ENCODE measurements around the gene TRIO.
"Not testable (repeated sequence)": the region's sequence is repeated elsewhere in the genome, so short reads cannot be mapped to it uniquely, and the experiment has no call there.

TRIO gene

DNA sequence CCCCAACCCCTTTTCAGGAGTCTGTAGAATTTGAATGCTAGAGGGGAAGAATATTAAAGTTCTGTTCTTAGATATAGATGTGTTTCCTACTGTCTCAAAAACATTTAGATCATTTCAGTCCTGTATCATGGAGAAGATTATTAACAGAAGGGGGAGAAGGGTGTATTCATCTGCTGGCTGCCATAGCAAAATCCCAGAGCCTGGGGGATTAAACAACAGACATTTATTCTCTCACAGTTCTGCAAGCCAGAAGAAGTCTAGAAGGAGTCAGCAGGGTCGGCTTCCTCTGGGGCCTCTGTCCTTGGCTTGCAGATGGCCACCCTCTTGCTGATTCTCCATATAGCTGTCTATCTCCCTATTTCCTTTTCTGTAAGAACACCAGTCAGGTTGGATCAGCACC is 288.4 kb downstream of the TRIO start:
- no peaks in the 10 kb centered on the region for H3K9me3 ChIP-seq (ENCODE audit: control insufficient read depth, insufficient read depth, low read length)
- H3K27ac ChIP-seq (ENCODE audit: low read length): no peak overlapping the region
- DNase-seq (ENCODE audit: low read depth, low spot score): no peak
- no peaks in the 10 kb centered on the region for H3K27me3 ChIP-seq (ENCODE audit: control insufficient read depth, insufficient read depth, low read length)
- H3K36me3 ChIP-seq (ENCODE audit: control insufficient read depth, insufficient read depth, low read length): no peaks in the 10 kb centered on the region
- H3K4me1 ChIP-seq (ENCODE audit: control insufficient read depth, insufficient read depth, low read length): 0 out of 2 replicates have a peak, but pooled peaks cover 3% of the 10 kb centered on the region
- no peak overlapping the region for H3K4me3 ChIP-seq (ENCODE audit: low read length)
- no CpG with 5 or more reads among the region's 1 CpG for WGBS (ENCODE audit: insufficient coverage, insufficient read length)

DNA sequence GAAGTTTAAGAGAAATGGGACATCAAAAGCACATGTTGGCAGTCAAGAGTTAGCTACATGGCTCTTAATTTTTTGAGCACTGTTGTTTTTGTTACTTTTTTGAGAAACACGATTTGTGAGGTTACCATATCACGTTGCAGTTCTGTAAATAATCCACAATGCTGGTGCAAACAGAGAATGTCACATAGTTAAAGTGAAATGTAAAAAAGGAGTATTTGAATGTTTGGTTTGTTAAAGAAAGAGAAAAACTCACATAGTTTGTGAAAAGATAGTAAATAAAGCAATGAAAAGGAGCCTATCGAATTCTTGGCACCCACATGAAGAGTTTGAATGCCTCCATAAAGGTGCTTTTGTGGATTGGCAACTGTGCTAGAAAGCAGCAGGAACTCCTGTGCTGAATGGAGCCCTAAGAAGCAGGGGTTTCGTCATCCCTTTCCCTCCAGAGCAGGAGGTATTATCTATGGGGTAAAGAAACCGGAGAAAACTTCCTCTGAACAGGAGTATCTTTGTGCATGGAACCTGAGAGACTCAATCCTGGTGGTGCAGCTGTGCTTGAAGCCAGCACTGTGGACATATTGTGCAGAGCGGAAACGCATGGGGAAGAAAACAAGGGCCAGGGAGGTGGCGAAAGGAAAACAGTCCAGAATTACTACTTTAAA is 289.9 kb downstream of the TRIO start:
- Histone ChIP-seq H3K36me3 (ENCODE audit: control insufficient read depth, insufficient read depth, low read length) (no peaks in the 10 kb centered on the region), H3K4me3 (ENCODE audit: low read length) (no peak overlapping the region), H3K27me3 (ENCODE audit: control insufficient read depth, insufficient read depth, low read length) (no peaks in the 10 kb centered on the region), H3K9me3 (ENCODE audit: control insufficient read depth, insufficient read depth, low read length) (no peaks in the 10 kb centered on the region), H3K4me1 (ENCODE audit: control insufficient read depth, insufficient read depth, low read length) (0 out of 2 replicates have a peak, but pooled peaks cover 3% of the 10 kb centered on the region), H3K27ac (ENCODE audit: low read length) (no peak overlapping the region)
- WGBS (ENCODE audit: insufficient coverage, insufficient read length): no CpG with 5 or more reads among the region's 8 CpGs
- DNase-seq (ENCODE audit: low read depth, low spot score): no peak

DNA sequence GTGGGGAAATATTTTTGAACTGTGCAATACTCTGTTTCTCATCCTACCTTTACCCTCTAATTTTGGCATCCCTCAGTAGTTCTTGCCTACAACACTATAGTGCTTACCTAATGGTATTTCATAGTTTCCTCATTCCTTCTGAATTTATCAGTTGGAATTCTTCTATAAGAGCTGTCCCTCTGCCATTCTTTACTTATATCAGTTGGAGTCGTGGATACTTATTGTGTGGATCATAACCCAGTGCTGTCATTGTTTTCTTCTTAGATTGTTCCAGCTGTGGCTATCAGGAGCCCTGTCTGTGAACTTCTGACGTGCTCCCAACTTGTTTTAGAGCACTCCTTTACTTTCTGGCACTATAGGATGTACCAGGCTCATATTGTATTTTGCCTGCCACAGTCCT is 292.3 kb downstream of the TRIO start:
- DNase-seq (ENCODE audit: low read depth, low spot score): no peak
- Histone ChIP-seq H3K4me3 (ENCODE audit: low read length) (no peak overlapping the region), H3K4me1 (ENCODE audit: control insufficient read depth, insufficient read depth, low read length) (0 out of 2 replicates have a peak, but pooled peaks cover 3% of the 10 kb centered on the region), H3K36me3 (ENCODE audit: control insufficient read depth, insufficient read depth, low read length) (no peaks in the 10 kb centered on the region), H3K9me3 (ENCODE audit: control insufficient read depth, insufficient read depth, low read length) (no peaks in the 10 kb centered on the region), H3K27me3 (ENCODE audit: control insufficient read depth, insufficient read depth, low read length) (no peaks in the 10 kb centered on the region), H3K27ac (ENCODE audit: low read length) (no peak overlapping the region)
- no CpG with 5 or more reads among the region's 2 CpGs for WGBS (ENCODE audit: insufficient coverage, insufficient read length)

DNA sequence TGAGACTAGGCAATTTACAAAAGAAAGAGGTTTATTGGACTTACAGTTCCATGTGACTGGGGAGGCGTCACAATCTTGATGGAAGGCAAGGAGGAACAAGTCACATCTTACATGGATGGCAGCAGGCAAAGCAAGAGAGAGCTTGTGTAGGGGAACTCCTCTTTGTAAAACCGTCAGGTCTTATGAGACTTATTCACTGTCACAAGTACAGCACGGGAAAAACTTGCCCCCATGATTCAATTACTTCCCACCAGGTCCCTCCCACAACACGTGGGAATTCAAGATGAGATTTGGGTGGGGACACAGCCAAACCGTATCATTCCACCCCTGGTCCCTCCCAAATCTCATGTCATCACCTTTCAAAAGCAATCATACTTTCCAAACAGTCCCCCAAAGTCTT is 293.0 kb downstream of the TRIO start:
- not testable (repeated sequence) for H3K9me3 ChIP-seq (ENCODE audit: control insufficient read depth, insufficient read depth, low read length); H3K36me3 ChIP-seq (ENCODE audit: control insufficient read depth, insufficient read depth, low read length); DNase-seq (ENCODE audit: low read depth, low spot score); H3K4me3 ChIP-seq (ENCODE audit: low read length); H3K4me1 ChIP-seq (ENCODE audit: control insufficient read depth, insufficient read depth, low read length); H3K27ac ChIP-seq (ENCODE audit: low read length); H3K27me3 ChIP-seq (ENCODE audit: control insufficient read depth, insufficient read depth, low read length)
- no CpG with 5 or more reads among the region's 5 CpGs for WGBS (ENCODE audit: insufficient coverage, insufficient read length)

DNA sequence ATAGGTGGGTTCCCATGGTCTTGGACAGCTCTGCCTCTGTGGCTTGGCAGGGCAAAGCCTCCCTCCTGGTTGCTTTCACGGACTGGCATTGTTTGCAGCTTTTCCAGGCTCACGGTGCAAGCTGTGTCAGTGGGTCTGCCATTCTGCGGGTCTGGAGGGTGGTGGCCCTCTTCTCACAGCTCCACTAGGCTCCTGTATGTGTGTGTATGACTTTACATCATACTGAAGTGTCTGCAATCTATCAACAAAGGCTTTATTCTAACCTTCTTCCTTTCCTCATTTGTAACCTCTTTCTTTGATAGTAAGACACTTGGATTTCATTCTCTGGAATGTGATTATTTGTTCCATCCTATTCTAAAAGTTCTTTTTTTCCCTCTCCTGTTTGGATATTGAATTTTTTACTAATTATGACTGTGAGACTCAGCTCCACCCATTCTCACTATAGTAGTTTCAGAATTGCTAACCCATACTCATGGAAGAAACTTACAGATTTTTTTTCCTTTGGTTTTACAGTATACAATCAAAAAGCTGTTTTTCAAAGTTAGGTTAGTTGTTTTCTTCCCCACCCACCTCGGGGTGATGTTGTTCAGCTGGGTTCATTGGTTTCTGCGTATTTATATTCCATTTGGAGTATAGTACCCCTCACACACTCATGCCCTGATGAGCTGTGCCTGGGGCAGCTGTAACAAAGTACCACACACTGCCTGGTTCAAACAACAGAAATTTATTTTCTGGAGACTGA is 293.8 kb downstream of the TRIO start:
- Histone ChIP-seq H3K27me3 (ENCODE audit: control insufficient read depth, insufficient read depth, low read length) (no peaks in the 10 kb centered on the region; the same call in 1 of the 2 replicates), H3K4me3 (ENCODE audit: low read length) (no peak overlapping the region), H3K36me3 (ENCODE audit: control insufficient read depth, insufficient read depth, low read length) (no peaks in the 10 kb centered on the region), H3K27ac (ENCODE audit: low read length) (no peak overlapping the region), H3K9me3 (ENCODE audit: control insufficient read depth, insufficient read depth, low read length) (no peaks in the 10 kb centered on the region), H3K4me1 (ENCODE audit: control insufficient read depth, insufficient read depth, low read length) (0 out of 2 replicates have a peak, but pooled peaks cover 3% of the 10 kb centered on the region)
- DNase-seq (ENCODE audit: low read depth, low spot score): no peak
- no CpG with 5 or more reads among the region's 5 CpGs for WGBS (ENCODE audit: insufficient coverage, insufficient read length)

DNA sequence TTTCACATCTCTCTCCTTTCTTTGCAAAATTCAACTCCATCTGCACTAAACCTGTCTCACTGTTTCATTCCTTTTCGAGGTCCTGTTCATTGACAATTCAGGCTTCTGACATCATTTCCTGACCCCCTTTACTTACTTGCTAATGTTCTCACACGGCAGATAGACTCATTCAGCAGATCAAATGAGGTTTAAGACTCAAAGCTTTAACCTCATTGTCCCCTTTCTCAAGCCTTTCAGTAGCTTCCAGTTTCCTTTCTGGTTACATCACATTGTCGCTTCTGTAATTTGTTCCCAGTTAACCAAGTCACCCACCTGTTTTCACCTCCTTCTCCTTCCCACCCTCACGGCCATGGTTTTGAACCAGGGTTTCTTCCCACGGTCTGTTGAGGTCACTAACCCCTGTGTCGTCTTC is 295.1 kb downstream of the TRIO start:
- no CpG with 5 or more reads among the region's 6 CpGs for WGBS (ENCODE audit: insufficient coverage, insufficient read length)
- no peak for DNase-seq (ENCODE audit: low read depth, low spot score)
- 0 out of 2 replicates have a peak, but pooled peaks cover 3% of the 10 kb centered on the region for H3K4me1 ChIP-seq (ENCODE audit: control insufficient read depth, insufficient read depth, low read length)
- H3K9me3 ChIP-seq (ENCODE audit: control insufficient read depth, insufficient read depth, low read length): no peaks in the 10 kb centered on the region
- no peak overlapping the region for H3K27ac ChIP-seq (ENCODE audit: low read length)
- H3K4me3 ChIP-seq (ENCODE audit: low read length): no peak overlapping the region
- H3K27me3 ChIP-seq (ENCODE audit: control insufficient read depth, insufficient read depth, low read length): no peaks in the 10 kb centered on the region; the same call in 1 of the 2 replicates
- no peaks in the 10 kb centered on the region for H3K36me3 ChIP-seq (ENCODE audit: control insufficient read depth, insufficient read depth, low read length)

DNA sequence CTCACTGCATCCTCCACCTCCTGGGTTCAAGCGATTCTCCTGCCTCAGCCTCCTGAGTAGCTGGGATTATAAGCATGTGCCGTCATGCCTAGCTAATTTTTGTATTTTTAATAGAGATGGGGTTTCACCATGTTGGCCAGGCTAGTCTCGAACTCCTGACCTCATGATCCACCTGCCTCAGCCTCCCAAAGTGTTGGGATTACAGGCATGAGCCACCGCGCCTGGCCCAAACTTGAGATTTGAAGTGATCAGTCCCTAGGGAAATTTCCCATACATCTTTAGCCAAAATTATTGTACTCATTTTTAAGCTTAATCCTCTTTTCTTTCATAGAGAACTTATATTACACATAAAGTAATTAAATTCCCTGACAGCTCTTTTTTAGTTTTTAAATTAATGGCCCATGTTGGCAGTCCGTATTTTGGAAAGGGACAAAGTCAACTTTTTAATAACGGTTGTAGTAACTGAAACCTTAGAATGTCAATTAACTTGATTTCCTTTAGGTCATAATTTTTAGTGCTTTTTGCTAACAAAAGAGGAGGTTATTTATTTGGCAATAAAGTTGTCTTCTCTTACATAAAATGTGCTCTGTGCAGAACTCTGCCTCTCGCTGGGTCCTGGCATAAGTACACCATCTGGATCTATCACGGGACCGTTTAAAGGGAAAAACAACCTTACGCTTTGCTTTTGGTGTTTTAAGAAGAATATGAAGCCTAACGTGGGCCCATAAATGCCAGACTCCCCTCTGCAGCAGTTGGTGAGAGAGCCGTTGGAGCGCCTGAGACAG is 296.1 kb downstream of the TRIO start:
- H3K36me3 ChIP-seq (ENCODE audit: control insufficient read depth, insufficient read depth, low read length): no peaks in the 10 kb centered on the region
- H3K4me1 ChIP-seq (ENCODE audit: control insufficient read depth, insufficient read depth, low read length): 0 out of 2 replicates have a peak, but pooled peaks cover 2% of the 10 kb centered on the region
- no peaks in the 10 kb centered on the region for H3K9me3 ChIP-seq (ENCODE audit: control insufficient read depth, insufficient read depth, low read length)
- no peaks in the 10 kb centered on the region; the same call in 1 of the 2 replicates for H3K27me3 ChIP-seq (ENCODE audit: control insufficient read depth, insufficient read depth, low read length)
- no peak overlapping the region for H3K4me3 ChIP-seq (ENCODE audit: low read length)
- DNase-seq (ENCODE audit: low read depth, low spot score): no peak
- WGBS (ENCODE audit: insufficient coverage, insufficient read length): no CpG with 5 or more reads among the region's 14 CpGs
- H3K27ac ChIP-seq (ENCODE audit: low read length): no peak overlapping the region

DNA sequence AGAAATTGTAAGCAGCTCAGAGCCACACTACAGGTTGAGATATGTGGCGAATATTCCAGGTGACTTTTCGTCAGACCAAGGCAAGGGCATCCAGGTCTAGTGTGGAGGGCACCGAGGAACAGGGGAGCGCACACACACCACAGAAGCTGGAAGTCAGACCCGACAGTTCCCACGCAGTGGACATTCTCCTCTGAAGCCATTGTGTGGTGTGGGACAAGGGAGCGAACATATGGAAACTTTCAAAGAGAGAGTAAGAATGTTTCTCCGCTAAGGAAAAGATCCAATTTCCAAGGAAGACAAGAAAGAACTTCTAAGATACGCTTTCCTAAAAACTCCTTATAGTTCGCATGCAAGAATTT is 297.1 kb downstream of the TRIO start:
- Histone ChIP-seq H3K27me3 (ENCODE audit: control insufficient read depth, insufficient read depth, low read length) (no peaks in the 10 kb centered on the region; the same call in 1 of the 2 replicates), H3K36me3 (ENCODE audit: control insufficient read depth, insufficient read depth, low read length) (no peaks in the 10 kb centered on the region), H3K27ac (ENCODE audit: low read length) (no peak overlapping the region), H3K4me3 (ENCODE audit: low read length) (no peak overlapping the region), H3K9me3 (ENCODE audit: control insufficient read depth, insufficient read depth, low read length) (no peaks in the 10 kb centered on the region), H3K4me1 (ENCODE audit: control insufficient read depth, insufficient read depth, low read length) (no peaks in the 10 kb centered on the region)
- DNase-seq (ENCODE audit: low read depth, low spot score): no peak
- no CpG with 5 or more reads among the region's 10 CpGs for WGBS (ENCODE audit: insufficient coverage, insufficient read length)

DNA sequence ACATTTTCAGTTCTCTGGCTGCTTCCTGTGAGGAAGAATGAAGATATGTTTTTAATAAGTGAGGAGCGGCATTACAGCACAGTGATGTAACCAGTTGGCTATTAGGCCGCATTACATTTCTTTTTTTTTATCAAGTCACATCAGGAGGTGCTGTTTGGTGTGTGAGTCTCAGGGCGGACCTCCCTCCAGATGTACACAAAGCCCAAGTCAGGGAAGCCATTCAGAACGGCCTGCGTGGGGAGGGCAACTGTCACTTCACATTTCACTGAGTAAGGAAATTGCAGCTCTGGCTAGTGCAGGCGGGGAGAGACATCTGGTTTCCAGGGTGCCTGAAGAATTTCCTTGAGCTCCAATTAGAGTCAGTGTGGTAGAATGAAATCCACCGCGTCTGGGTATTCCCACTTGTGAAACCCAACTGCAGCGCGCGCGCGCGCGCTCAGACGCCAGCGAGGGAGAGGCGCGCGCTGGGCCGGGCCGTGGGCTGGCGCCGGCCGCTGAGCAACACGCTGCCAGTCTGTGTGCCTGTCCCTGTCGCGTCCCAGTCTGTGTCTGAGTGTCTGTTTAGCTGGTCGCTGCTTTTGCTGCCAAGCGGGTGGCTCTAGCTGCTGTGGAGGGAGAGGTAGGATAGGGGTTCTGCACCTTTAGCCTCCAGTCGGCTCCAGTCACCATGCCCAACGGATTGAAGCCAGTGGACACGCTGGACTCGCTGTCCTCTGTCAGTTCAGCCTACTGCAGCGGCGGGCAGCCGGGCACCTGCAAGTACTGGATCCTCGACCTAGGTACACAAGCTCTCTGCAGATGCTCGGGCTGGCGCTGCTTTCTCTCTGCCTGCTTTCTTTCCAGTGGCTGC is 297.7 kb downstream of the TRIO start:
- H3K27ac ChIP-seq (ENCODE audit: low read length): no peak overlapping the region

DNA sequence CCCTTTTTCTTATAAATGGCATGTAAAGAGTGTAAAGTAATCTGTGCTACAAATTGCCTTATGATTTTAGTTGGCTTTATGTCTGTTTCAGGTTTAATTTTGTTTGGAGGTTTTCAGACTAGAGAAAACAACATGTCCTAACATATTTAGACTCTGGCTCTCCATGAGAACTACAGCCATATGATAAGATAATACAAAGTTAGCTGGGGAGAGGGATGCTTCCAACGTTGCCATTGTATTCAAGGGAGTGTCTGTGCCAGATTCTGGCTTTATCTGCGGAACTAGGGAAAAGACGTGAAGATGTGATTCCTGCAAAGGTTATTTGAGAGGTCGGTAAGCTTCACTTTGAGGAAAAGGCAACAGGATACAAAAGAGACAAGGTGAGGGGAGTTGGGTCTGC is 298.5 kb downstream of the TRIO start:
- Histone ChIP-seq H3K36me3 (ENCODE audit: control insufficient read depth, insufficient read depth, low read length) (no peaks in the 10 kb centered on the region), H3K4me1 (ENCODE audit: control insufficient read depth, insufficient read depth, low read length) (no peaks in the 10 kb centered on the region), H3K4me3 (ENCODE audit: low read length) (no peak overlapping the region), H3K27me3 (ENCODE audit: control insufficient read depth, insufficient read depth, low read length) (no peaks in the 10 kb centered on the region; the same call in 1 of the 2 replicates), H3K27ac (ENCODE audit: low read length) (no peak overlapping the region), H3K9me3 (ENCODE audit: control insufficient read depth, insufficient read depth, low read length) (no peaks in the 10 kb centered on the region)
- no peak for DNase-seq (ENCODE audit: low read depth, low spot score)
- no CpG with 5 or more reads among the region's 4 CpGs for WGBS (ENCODE audit: insufficient coverage, insufficient read length)

More for the DNA sequence above, 297.7 kb downstream of the TRIO start:
- WGBS (ENCODE audit: insufficient coverage, insufficient read length): no CpG with 5 or more reads among the region's 40 CpGs
- Histone ChIP-seq H3K9me3 (ENCODE audit: control insufficient read depth, insufficient read depth, low read length) (no peaks in the 10 kb centered on the region), H3K36me3 (ENCODE audit: control insufficient read depth, insufficient read depth, low read length) (no peaks in the 10 kb centered on the region), H3K4me1 (ENCODE audit: control insufficient read depth, insufficient read depth, low read length) (no peaks in the 10 kb centered on the region), H3K4me3 (ENCODE audit: low read length) (no peak overlapping the region), H3K27me3 (ENCODE audit: control insufficient read depth, insufficient read depth, low read length) (no peaks in the 10 kb centered on the region; the same call in 1 of the 2 replicates)
- no peak for DNase-seq (ENCODE audit: low read depth, low spot score)
